DOHH2 (cell line): Measurements from ENCODE around the gene RYR2.

Experiments
- H3F3A ChIP-seq: fragments of 200-600 bp; sonication (generic), shearing (Covaris generic); 2 replicates; pipeline ENCODE4 v1.6.0; 2016; ENCODE audit warnings: antibody characterized with exemption, mild to moderate bottlenecking; ENCODE audit not compliant: control insufficient read depth, insufficient read depth
- H3K27ac ChIP-seq: fragments of 200-600 bp; sonication (generic); 2 replicates; pipeline ENCODE4 v1.5.1; 2014; ENCODE audit warnings: low read depth, mild to moderate bottlenecking, low read length, moderate library complexity
- H3K27me3 ChIP-seq: fragments of 200-600 bp; sonication (generic); 2 replicates; pipeline ENCODE4 v1.6.1; 2014; ENCODE audit warnings: mild to moderate bottlenecking, low read length, mixed read lengths; ENCODE audit not compliant: control insufficient read depth
- H3K36me3 ChIP-seq: fragments of 200-600 bp; sonication (generic); 2 replicates; pipeline ENCODE4 v1.6.1; 2014; ENCODE audit warnings: mild to moderate bottlenecking, low read length, moderate library complexity, mixed read lengths; ENCODE audit not compliant: control insufficient read depth
- H3K4me1 ChIP-seq: fragments of 200-600 bp; sonication (generic); 2 replicates; pipeline ENCODE4 v1.6.1; 2014; ENCODE audit warnings: mild to moderate bottlenecking, low read length, mixed read lengths; ENCODE audit not compliant: control insufficient read depth
- H3K4me2 ChIP-seq: fragments of 200-600 bp; sonication (generic); 2 replicates; pipeline ENCODE4 v1.6.0; 2014; ENCODE audit warnings: mild to moderate bottlenecking, low read length, moderate library complexity
- H3K4me3 ChIP-seq: fragments of 200-600 bp; sonication (generic); 2 replicates; pipeline ENCODE4 v1.5.1; 2014; ENCODE audit warnings: mild to moderate bottlenecking, low read length, mixed read lengths
- H3K79me2 ChIP-seq: fragments of 200-600 bp; sonication (generic); 2 replicates; pipeline ENCODE4 v1.6.1; 2014; ENCODE audit warnings: mild to moderate bottlenecking, low read length, mixed read lengths; ENCODE audit not compliant: control insufficient read depth
- H3K9me2 ChIP-seq: fragments of 200-600 bp; sonication (generic); replicated peaks from 2 replicates; pipeline ENCODE4 v1.6.1; 2014; ENCODE audit warnings: mild to moderate bottlenecking, low read length, mixed read lengths; ENCODE audit not compliant: control insufficient read depth
- H3K9me3 ChIP-seq: fragments of 200-600 bp; sonication (generic); 2 replicates; pipeline ENCODE4 v1.6.1; 2014; ENCODE audit warnings: antibody characterized with exemption, low read length, mixed read lengths; ENCODE audit not compliant: control insufficient read depth, insufficient read depth
- H4K20me1 ChIP-seq: fragments of 200-600 bp; sonication (generic); 2 replicates; pipeline ENCODE4 v1.6.0; 2014; ENCODE audit warnings: low read depth, mild to moderate bottlenecking, antibody characterized with exemption, low read length, moderate library complexity; ENCODE audit not compliant: control insufficient read depth, insufficient read depth
- CTCF ChIP-seq: fragments of 200-600 bp; sonication (generic); IDR thresholded peaks from one replicate; pipeline ENCODE4 v1.5.1; 2014; ENCODE audit warnings: antibody characterized with exemption, mild to moderate bottlenecking, low read depth, low read length; ENCODE audit not compliant: poor library complexity, severe bottlenecking
- EZH2phosphoT487 ChIP-seq: fragments of 200-600 bp; sonication (generic); IDR thresholded peaks from 2 replicates; pipeline ENCODE4 v1.6.1; 2017; ENCODE audit warnings: borderline replicate concordance, mild to moderate bottlenecking, antibody characterized with exemption, low read length, moderate library complexity, mixed read lengths

The RYR2 gene

DNA sequence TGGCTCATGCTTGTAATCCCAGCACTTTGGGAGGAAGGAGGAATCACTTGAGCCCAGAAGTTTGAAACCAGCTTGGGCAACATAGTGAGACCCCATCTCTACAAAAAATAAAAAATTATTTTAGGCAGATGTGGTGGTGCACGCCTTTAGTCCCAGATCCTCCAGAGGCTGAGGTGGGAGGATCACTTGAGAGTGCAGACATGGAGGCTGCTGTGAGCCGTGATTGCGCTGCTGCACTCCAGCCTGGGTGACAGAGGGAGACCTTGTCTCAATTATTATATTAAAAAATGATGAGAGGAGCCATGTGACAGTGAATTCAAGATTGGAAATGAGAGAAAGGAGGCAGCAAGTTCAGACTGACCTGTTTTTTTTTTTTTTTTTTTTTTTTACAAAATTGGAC lies 566.4 kb downstream of the RYR2 start:
- TF ChIP-seq EZH2phosphoT487: no peak
- no peak for TF ChIP-seq CTCF
- H3F3A ChIP-seq: no peaks in the 10 kb centered on the region

GRCh38 chr1:237610157-237610556 lies 568.2 kb downstream of the RYR2 start:
- no peaks in the 10 kb centered on the region for H3F3A ChIP-seq
- no peaks in the 10 kb centered on the region for H3K4me1 ChIP-seq
- H3K27me3 ChIP-seq: no peaks in the 10 kb centered on the region
- TF ChIP-seq EZH2phosphoT487: no peak
- TF ChIP-seq CTCF: no peak
- no peaks in the 10 kb centered on the region for H3K36me3 ChIP-seq
- H3K79me2 ChIP-seq: no peaks in the 10 kb centered on the region
- no peak overlapping the region for H3K27ac ChIP-seq
- no peak overlapping the region for H3K4me3 ChIP-seq
- no peaks in the 10 kb centered on the region for H3K9me3 ChIP-seq
- H3K4me2 ChIP-seq: no peak overlapping the region
- no peaks in the 10 kb centered on the region for H3K9me2 ChIP-seq
- H4K20me1 ChIP-seq: no peaks in the 10 kb centered on the region

More for the DNA sequence above, 566.4 kb downstream of the RYR2 start:
- no peaks in the 10 kb centered on the region for H3K9me2 ChIP-seq
- H3K27me3 ChIP-seq: no peaks in the 10 kb centered on the region
- H3K4me1 ChIP-seq: no peaks in the 10 kb centered on the region
- no peak overlapping the region for H3K4me3 ChIP-seq
- H3K79me2 ChIP-seq: no peaks in the 10 kb centered on the region
- no peaks in the 10 kb centered on the region for H4K20me1 ChIP-seq
- H3K36me3 ChIP-seq: no peaks in the 10 kb centered on the region
- no peaks in the 10 kb centered on the region for H3K9me3 ChIP-seq
- H3K27ac ChIP-seq: no peak overlapping the region
- no peak overlapping the region for H3K4me2 ChIP-seq

GRCh38 chr1:237613984-237614383 lies 572.0 kb downstream of the RYR2 start:
- H3K36me3 ChIP-seq: no peaks in the 10 kb centered on the region
- no peak overlapping the region for H3K27ac ChIP-seq
- H3K27me3 ChIP-seq: no peaks in the 10 kb centered on the region
- H3K4me3 ChIP-seq: no peak overlapping the region
- H3K4me2 ChIP-seq: no peak overlapping the region
- H3K79me2 ChIP-seq: no peaks in the 10 kb centered on the region
- no peaks in the 10 kb centered on the region for H3F3A ChIP-seq
- TF ChIP-seq EZH2phosphoT487 (no peak), CTCF (no peak)
- H4K20me1 ChIP-seq: no peaks in the 10 kb centered on the region
- H3K9me2 ChIP-seq: no peaks in the 10 kb centered on the region
- no peaks in the 10 kb centered on the region for H3K9me3 ChIP-seq
- no peaks in the 10 kb centered on the region for H3K4me1 ChIP-seq

GRCh38 chr1:237619553-237619952 lies 577.6 kb downstream of the RYR2 start:
- Histone ChIP-seq H3K4me2 (no peak overlapping the region), H3K27ac (no peak overlapping the region), H3K27me3 (no peaks in the 10 kb centered on the region), H3K4me1 (no peaks in the 10 kb centered on the region), H3K9me3 (peaks cover 3% of the 10 kb centered on the region; the same call in 1 of the 2 replicates), H3K36me3 (no peaks in the 10 kb centered on the region), H3F3A (no peaks in the 10 kb centered on the region), H3K79me2 (no peaks in the 10 kb centered on the region), H3K4me3 (no peak overlapping the region), H4K20me1 (no peaks in the 10 kb centered on the region), H3K9me2 (no peaks in the 10 kb centered on the region)
- TF ChIP-seq CTCF (no peak), EZH2phosphoT487 (no peak)
